ENCODE data around the gene USP33.
"Not testable (repeated sequence)": the region's sequence is repeated elsewhere in the genome, so short reads cannot be mapped to it uniquely, and the experiment has no call there.

The USP33 gene

GRCh38 chr1:77739235-77739634, 20.4 kb downstream of the USP33 start:
- no peak for DNase-seq (ENCODE audit: low read depth)

DNA sequence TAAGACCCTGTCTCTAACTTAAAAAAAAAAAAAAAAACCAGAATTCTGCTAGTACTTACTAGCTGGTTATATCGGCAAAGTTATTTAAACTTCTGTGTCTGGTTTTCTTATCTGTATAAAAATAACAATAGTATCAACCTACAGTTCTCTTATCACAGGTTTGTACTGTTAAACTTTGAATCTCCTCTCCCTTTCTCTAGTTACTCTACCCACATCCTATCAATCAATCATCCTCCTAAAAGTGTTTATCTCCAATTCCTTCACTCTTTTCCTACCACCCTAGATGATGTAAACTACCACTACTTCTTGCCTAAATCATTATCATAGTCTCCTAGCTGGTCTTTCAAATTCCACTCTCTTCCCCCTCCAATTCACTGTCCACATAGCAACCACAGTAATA, 27.6 kb downstream of the USP33 start:
- DNase-seq (ENCODE audit: low read depth) = no peak

DNA sequence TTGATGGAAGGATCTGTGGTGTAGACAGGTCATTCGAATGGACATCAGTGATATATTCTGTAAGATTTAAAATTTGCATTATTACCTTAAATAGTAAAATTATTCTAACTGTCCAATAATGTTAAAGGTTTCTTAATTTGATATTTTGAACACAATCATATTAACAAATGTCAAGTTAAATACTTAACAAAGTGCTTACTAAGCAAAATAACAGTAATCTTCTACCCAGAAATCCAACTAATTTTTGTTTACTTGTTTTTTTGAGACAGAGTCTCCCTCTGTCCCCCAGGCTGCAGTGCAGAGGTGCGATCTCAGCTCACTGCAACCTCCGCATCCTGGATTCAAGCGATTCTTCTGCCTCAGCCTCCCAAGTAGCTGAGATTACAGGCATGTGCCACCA, 33.9 kb downstream of the USP33 start:
- no peak for DNase-seq (ENCODE audit: low read depth)

DNA sequence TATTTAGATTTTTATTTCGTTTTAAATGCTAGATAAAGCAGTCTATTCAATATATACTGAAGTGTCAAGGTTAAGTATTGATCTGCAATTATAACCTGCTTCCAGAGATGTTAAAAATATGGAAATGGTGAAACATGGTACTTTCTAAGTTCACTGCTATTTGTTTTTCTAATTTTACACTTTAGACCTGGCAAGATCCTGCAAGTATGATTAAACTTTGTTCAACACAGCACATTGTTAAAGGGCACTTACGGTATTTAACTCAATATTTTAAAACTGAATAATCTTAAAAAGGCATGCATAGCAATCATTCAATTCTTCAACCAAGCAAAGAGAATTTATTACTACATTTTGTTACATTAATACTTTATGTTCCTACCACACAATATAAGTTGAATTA, 41.5 kb downstream of the USP33 start:
- no peak for DNase-seq (ENCODE audit: low read depth)

GRCh38 chr1:77716065-77716464, 43.6 kb downstream of the USP33 start:
- no peak for DNase-seq (ENCODE audit: low read depth)

GRCh38 chr1:77709727-77710126, 49.9 kb downstream of the USP33 start:
- DNase-seq (ENCODE audit: low read depth) = no peak

DNA sequence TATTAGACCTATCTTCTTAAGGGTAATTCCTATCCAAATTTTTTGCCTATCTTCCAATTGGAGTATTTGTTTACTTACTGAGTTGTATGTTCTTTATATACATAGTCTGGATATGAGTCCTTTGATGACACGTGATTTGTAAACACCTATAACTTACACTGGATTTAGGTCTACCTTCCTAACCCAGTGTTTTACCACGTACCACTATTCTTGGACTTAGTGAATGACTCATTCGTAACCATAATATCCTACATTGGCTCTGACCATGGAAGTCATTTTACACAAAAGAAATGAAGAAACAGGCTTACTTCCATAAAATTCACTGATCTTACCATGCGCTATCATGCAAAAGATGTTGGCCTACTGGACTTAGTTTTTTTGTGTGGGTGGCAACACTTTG, 53.3 kb downstream of the USP33 start:
- no peak for DNase-seq (ENCODE audit: low read depth)

DNA sequence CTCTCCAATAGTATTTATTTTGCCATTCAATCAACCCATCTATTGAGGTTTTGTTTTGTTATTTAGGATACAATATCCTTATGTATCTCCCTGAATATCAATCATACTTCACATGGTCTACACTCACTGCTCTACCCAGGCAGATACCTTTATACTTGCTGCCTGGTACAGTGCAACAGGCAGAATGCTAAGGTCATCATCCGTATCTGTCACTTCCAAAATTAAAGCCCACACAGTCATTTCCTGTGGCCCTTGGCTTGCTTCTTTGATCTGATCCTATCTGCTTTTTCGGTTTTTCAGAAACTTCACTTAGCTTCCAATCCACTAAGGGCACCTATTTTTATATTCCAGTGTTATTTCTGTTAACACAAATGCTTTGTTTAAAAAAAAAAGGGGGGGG, 54.9 kb downstream of the USP33 start:
- no peak for DNase-seq (ENCODE audit: low read depth)

GRCh38 chr1:77699673-77700072, 60.0 kb downstream of the USP33 start:
- not testable (repeated sequence) for DNase-seq (ENCODE audit: low read depth)

GRCh38 chr1:77697441-77697840, 62.2 kb downstream of the USP33 start:
- DNase-seq (ENCODE audit: low read depth) = no peak

DNA sequence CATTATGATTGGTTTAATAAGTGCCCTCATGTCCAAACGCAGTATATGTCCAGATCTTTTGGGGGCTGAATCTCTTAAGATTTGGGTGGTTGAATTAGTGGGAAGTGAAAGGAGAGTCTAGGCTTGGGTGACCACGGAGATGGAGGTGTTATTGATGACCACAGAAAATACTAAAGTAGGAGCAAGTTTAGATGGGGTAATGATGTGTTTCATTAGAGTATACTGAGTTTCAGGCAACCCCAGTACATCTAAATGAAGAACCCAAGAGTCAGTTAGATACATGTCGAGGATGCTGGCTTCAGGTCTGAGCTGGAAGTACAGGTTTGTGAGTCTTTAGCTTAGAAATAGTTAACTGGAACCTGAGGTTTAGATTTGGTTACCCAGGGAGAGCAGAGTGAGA, 70.7 kb downstream of the USP33 start:
- no peak for DNase-seq (ENCODE audit: low read depth)

DNA sequence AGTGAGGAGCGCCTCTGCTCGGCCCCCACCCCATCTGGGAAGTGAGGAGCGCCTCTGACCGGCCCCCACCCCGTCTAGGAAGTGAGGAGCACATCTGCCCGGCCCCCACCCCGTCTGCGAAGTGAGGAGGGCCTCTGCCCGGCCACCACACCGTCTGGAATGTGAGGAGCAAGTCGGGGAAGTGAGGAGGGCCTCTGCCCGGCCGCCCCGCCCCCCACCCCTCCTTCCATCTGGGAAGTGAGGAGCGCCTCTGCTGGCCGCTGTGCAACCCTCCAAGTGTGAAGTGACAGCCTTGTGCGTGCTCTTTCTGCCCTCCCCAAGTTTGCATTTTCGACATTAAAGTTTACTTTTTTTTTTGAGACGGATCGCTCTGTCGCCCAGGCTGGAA, 72.1 kb downstream of the USP33 start:
- DNase-seq (ENCODE audit: low read depth) = no peak

DNA sequence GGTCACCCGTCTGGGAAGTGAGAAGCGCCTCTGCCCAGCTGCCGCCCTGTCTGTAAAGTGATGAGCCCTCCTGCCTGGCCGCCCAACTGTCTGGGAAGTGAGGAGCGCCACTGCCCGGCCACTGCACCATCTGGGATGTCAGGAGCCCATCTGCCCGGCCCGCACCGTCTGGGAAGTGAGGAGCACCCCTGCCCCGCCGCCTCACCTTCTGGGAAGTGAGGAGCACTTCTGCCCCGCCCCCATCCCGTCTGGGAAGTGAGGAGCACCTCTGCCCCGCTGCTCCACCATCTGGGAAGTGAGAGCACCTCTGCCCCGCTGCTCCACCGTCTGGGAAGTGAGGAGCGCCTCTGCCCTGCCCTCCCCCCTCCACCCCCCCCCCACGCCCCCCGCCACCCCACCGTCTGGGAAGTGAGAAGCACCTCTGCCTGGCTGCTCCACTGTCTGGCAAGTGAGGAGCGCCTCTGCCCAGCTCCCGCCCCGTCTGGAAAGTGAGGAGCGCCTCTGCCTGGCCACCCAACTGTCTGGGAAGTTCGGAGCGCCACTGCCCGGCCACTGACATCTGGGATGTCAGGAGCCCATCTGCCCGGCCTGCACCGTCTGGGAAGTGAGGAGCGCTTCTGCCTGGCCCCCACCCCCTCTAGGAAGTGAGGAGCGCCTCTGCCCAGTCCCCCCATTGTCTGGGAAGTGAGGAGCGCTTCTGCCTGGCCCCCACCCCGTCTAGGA, 72.7 kb downstream of the USP33 start:
- no peak for DNase-seq (ENCODE audit: low read depth)

DNA sequence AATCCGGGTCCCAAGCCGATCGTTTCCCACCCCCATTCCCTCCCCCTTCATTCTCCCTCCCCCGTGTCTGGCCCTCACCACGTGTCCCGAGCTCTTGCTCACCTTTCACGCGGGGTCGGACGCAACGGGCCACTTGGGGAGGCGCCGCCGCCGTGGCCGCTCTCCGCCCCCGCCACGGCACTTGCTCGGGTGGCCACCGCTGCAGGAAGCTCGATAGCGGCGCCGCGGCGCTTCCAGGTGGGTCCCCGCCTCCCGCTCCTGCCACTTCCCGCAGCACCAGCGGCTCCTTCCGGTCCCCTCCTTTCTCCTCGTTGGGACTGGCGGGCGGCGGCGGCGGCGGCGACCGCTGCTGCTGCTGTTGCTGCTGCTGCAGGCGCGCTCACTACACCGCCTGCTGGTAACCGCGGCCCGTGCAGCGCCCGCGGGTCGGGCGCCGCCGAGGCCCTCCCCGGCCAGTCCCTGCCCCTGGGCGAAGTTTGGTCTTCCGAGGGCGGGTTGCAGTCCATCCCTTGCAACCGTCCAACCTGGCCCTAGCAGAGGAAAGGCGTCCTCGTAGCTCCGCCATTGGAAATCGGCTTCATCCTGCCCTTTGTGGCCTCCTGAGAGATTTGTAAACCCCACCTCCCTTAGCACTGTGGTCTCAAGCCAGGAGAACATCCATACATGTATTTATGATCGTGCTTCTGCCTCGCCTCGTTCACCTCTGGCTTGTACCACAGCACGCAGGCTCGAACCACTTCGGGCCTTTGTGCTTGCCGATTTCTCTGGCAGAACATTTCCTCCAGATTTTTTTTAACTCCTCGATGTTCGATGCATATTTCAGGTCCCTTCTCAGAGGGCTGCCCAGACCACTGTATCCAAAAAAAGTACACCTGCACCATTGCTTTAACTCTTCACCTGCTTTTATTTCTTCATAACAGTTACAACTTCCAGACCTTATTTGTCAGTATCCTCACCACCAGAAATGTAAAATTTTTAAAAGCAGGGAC, 76.2 kb downstream of the USP33 start:
- DNase-seq (ENCODE audit: low read depth) = peak; percentile 78

DNA sequence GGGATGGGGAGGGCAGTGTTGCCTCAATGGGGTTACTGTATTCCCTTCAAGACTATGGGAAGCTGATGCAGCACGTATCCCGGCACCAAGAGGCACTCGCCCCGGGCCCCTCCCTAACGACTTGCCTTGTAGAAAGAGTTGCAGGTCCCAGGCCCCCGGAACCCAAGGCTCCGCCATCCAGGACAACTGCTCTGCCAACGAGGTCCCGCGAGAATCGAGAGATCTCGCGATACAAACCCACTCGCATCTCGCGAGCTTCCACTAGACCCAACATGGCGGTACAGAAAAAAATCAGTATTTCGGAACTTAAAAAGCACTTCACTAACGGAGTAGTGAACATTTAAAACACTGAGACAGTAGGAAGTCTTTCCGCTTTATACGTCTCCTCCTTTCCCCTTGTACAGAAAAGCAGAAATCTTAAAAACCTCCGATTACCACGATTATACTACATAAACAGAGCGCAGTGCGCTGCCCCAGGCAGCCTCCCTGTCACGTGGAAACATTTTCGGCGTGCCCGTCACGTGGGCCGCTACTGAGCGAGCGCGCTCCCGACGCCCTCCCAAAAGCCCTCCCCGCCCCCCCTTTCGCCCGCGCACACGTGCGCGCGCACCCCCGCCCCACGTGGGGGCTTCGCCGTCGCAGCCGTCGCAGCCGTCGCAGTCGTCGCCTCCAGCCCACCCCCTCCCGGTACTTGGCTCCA, 77.0 kb downstream of the USP33 start, which contains the start of gene ZZZ3:
Gene ZZZ3 (minus strand): TSS at position 199 of the 700 bp plus-strand sequence. CDS start 49,304 bp downstream, outside the sequence.
- peak; percentile 72 for DNase-seq (ENCODE audit: low read depth)

DNA sequence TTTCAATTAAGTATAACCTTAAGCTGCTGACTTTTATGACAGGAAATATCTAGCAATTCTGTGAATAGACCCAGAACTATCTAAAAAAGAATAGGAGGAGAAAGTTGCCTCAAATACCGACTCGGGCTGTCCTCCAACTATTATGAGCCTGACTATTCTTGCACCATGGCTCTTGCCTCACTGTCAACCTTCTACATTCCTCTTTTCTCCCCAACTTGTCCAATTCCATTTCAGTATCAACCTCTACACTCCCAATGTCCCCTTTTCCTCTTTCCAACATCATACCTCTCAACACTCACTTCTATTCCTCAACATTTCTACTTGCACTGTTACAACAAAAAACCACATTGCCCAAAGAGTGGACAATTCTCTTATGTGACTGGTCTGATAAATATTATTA, 79.5 kb downstream of the USP33 start:
- DNase-seq (ENCODE audit: low read depth) = no peak

DNA sequence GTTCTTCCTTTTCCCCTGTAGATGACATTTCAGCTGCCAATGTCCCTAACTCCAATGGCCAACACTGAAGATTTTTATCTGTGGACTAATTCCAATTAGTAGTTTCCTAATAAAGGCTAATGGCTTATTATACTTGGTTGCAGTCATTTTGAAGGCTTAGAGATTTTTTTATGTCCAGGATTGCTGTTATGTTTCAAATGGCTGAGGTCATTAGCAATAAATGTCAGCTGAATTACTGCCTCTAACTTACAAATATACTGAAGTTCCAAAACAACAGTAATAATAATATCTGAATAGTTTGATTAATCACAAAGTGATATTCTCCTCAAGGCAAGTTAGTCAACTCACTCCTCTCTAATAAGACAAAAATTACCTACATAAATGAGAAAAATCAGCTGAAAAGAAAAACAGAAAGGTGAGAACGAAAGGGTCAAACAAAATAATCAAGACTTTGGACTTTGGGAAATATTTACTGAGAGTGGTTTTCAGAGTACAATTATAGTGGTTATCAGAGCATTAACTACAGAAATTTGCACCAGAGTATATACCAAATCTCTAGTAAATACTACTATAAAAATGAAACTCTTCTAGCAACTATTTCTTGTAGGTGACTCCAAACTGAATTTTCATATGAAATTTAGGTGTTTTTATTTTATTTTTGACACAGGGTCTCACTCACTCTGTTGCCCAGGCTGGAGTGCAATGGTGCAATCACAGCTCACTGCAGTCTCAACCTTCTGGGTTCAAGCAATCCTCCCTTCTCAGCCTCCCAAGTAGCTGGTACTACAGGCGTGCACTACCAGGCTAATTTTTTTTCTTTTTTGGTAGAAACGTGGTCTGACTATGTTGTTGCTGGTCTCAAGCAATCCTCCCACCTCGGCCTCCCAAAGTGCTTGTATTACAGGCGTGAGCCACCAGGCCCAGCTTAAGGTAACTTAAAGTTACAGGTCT, 80.7 kb downstream of the USP33 start:
- no peak for DNase-seq (ENCODE audit: low read depth)

GRCh38 chr1:77674807-77675206, 84.8 kb downstream of the USP33 start:
- DNase-seq (ENCODE audit: low read depth) = not testable (repeated sequence)

DNA sequence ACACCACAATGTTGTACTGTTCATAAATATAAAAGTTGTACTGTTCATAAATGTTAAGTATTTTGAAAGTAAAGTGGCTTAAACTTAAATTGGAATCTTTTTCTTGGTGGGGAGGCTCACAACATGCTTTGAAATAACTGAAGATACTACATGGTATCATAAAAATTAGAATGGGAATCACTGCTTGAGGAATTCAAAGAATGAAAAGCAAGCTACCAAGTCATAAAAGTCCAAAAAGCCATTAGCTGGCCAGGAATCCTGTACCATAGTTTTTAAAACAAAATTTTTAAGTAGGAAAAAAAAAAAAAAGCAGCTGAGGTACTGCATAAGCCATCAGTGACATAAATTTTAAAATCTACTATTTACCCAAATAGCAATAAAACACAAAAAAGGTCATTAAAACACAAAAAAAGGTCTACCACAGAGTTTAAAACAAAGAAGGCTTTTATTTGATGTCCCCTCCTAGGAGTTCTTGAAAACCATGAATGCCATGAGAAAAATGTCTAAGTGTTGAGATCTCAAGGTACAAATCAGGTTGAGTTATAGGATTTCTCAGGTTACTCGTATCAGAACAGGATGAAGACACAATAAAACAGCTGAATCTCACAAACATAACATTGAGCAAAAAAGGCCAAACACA, 85.8 kb downstream of the USP33 start:
- no peak for DNase-seq (ENCODE audit: low read depth)

GRCh38 chr1:77673030-77673429, 86.6 kb downstream of the USP33 start:
- DNase-seq (ENCODE audit: low read depth) = no peak

GRCh38 chr1:77672374-77672773, 87.3 kb downstream of the USP33 start:
- DNase-seq (ENCODE audit: low read depth) = no peak
